Subcutaneous adipose tissue (tissue), 4 donors: ENCODE results near the gene UBASH3B. TPM values are rescaled to one million over a fixed set of nuclear protein-coding genes. Genes with fewer than 3 reads are reported as not detected.

ENCODE experiments used
- total RNA-seq, 4 donors: library from RNA; depleted of rRNA; stranded (reverse); fragments of >200 nt; gene quantifications; one replicate each; pipeline ENCODE4 v1.1.0, GENCODE V29; 2016
- TF ChIP-seq, protein P1 (sequence below): fragments of 450-650 bp; IDR thresholded peaks from one replicate; pipeline ENCODE4 v1.5.1; 2016; ENCODE audit warnings: low read depth, mild to moderate bottlenecking, control low read depth, antibody characterized with exemption, moderate library complexity

Gene UBASH3B
- total RNA-seq, 4 donors from 2014 or later = 2.4 to 15.3 (median 7.1) TPM

DNA sequence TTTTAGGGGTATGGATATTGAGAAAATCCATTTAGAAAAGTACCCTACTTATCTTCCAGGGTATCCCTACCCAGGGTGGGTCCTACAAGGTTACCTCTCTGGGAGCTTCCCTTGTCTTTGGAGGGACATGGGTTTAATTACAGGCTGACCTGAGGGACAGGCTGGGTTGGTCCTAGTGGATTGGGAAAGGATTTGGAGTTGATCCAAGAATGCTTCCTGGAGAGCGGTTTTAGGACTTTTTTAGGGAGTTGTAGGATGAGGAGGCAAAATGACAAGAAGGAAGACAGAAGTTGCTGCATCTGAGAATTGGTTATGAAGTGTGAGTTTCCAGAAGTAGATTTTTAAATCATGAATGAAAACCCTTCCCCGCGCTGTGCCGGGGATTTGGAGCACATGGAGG lies 121.0 kb downstream of the UBASH3B start:
- TF ChIP-seq, protein P1, sequence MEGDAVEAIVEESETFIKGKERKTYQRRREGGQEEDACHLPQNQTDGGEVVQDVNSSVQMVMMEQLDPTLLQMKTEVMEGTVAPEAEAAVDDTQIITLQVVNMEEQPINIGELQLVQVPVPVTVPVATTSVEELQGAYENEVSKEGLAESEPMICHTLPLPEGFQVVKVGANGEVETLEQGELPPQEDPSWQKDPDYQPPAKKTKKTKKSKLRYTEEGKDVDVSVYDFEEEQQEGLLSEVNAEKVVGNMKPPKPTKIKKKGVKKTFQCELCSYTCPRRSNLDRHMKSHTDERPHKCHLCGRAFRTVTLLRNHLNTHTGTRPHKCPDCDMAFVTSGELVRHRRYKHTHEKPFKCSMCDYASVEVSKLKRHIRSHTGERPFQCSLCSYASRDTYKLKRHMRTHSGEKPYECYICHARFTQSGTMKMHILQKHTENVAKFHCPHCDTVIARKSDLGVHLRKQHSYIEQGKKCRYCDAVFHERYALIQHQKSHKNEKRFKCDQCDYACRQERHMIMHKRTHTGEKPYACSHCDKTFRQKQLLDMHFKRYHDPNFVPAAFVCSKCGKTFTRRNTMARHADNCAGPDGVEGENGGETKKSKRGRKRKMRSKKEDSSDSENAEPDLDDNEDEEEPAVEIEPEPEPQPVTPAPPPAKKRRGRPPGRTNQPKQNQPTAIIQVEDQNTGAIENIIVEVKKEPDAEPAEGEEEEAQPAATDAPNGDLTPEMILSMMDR = no peak

DNA sequence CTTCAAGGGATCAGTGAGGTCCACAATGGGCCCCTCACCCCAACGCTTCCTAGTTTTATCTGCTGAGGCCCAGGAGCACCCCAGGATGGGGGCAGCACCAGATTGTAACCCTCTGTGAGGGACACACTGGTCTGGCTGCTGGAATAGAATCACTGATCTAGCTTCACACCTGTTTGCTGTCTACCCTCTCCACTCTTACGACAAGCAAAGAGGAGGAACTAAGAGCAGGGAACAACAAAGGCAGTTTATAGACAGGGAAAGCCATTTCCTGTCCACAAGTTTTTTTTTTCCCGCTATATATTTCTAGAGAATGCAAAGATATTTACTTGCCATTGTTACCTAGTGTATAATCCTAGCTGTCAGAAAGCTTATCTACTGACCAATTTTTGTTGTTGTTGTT lies 121.8 kb downstream of the UBASH3B start:
- TF ChIP-seq, protein P1 = no peak

DNA sequence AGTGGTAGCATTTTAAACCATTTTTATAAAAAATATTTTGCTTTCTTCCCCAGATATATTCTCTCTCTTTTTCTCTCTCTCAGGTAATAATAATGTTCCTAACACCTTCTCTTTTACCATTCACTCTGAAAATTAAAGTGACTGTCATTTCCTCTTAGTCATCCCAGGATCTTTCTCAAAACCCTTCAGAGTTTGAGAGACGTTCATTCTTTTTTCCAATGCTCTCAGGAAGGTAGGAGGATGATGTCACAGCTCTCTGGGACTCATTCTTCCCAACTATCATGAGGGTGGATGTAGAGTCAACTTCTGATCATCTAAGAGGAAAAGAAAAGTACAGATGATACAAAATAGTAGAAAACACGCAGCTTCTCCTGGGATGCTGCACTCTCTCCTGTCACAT lies 122.6 kb downstream of the UBASH3B start:
- TF ChIP-seq, protein P1 = no peak

DNA sequence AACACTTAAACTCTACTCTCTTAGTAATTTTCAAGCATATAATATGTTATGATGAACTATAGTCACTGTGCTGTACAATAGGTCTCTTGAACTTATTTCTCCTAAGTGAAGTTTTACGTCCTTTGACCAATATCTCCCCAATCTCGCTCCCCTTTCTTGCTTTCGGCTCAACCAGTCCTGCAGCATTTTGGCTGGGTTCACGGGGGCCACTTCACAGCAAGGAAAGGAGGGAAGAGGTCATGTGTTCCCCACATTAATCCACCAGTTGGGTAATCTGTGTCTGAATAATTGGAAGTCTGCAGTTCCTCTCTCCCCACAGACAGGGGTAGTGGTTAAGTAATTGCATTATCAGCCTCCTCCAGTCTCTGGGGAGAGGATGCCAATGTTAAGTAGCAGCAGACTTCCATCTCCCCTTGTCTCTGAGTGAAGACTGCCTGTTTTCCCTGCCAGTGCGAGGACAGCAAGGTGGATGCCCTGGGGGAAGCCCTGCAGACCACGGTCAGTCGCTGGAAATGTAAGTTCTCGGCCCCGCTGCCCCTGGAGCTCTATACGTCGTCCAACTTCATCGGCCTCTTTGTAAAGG lies 123.6 kb downstream of the UBASH3B start:
- TF ChIP-seq, protein P1 = no peak

DNA sequence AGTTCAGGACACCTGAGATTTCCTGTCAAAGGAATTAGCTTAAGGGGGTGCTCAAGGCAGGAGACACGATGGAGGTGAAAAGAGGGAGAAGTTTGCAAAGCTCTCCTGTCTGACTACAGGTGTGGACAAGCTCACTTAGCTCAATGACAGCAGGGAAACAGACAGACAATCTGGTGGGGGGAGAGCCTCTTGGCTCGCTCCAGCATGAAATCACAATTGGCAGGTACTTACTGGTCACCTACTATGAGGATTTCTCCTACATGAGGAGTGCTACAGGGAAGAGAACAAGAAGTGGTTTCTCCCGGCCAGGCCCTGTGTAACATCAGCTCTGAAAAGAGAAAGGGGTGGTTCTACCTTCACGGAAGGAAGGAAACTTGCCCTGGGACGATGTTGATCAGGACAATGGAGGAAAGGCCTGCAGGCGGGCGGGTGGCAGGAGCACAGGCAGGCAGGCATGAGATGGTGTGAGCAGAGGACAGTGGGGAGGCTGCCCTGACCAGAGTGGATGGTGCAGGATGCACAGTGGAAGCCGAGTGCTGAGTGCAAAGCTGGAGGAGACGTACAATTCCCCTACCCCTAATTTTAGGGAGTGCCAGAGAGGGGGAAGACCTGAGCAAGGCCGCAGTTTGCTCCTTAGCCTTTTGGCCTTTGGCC lies 124.9 kb downstream of the UBASH3B start:
- TF ChIP-seq, protein P1 = no peak

DNA sequence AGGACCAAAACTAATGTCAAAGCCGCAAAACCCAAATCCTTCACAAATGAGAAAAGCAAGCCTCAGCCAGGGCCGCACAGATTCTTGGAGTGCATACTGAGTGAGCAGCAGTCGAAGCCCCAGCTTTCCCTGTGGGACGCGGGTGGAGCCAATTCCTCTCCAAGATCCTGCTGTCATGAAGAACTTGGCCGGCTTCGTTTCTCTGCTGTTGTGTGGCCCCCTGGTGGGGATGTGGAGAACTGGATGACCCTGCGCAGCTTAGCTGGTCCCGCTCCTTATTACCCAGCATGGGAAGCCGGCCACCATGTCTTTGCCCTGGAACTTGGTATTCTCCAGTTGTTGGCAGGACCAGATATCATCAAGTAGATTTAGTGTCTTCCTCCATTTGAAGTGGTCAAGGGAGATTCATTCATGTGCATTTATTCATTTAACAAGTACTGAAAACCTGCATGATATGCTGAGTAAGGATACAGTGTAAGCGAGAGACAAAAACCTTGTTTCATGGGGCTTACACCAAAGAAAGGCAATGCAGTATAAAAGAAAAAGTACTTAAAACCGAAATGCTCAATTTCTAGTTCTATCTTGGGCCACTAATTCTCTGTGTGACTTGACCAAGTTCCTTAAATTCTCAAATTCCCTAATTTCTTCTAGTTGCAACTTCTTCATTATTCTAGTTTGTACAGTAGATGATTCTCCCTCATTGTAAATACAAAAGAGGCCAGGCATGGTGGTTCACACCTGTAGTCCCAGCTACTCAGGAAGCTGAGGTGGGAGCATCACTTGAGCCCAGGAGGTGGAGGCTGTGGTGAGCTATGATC lies 126.1 kb downstream of the UBASH3B start:
- TF ChIP-seq, protein P1 = no peak

DNA sequence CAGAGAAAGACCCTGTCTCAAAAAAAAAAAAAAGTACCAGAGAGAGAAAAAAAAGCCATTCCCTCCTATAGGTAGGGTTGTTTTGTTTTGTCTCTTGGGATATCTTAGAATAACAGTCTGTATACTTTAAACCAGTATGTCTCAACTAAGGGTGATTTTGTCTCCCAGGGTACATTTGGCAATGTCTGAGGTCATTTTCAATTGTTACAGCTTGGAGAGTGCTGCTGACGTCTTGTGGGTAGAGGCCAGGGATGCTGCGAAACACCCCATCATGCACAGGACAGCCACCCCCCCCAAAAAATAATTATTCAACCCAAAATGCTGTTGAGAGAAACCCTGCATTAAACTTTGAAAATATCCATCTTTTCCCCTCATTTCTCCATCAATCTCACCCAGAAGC lies 126.7 kb downstream of the UBASH3B start:
- TF ChIP-seq, protein P1 = no peak
